ENCODE results near the gene RBP7.

Gene RBP7

DNA sequence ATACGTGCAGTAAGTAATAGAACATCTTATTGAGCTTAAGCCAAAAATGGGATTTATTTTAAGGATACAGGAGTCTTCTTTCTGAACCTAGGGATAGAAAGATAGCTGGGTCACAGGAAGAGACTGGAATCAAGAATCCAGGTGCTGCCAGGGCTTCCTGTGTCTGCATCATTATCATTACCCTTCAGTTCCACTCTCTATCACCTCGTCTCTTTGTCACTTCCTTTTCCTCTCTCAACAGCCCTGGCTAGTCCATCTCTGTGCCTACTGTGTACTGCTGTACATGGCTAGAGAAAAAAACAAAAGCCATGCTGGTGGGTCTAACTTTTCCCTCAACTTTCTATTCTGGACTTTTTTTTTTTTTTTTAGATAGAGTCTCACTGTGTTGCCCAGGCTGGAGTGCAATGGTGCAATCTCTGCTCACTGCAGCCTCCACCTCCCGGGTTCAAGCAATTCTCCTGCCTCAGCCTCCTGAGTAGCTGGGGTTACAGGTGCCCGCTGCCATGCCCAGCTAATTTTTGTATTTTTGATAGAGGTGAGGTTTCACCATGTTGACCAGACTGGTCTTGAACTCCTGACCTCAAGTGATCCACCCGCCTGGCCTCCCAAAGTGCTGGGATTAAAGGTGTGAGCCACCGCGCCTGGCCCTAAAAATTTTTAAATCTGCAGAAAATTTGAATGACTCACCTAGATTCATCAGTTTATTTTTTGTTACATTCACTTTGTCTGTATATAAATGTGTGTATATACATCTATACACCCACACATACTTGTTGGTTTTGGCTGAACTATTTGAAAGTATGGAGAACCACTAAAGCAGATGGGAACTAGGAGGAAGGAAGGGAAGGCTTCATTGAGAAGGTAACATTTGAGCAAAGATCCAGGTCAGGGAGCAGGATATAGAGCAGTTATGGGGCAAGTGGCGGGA is 67.7 kb downstream of the RBP7 start:
- Histone ChIP-seq H3K9me3 (no peaks in the 10 kb centered on the region), H3K4me1 (peaks cover 22% of the 10 kb centered on the region), H3K4me3 (no peak overlapping the region), H3K36me3 (replicated peaks) (no peaks in the 10 kb centered on the region), H3K27me3 (ENCODE audit: low read depth) (no peaks in the 10 kb centered on the region)
- no peak for DNase-seq (ENCODE audit: low spot score in 2 of 2)
- in situ Hi-C loops (cut with MboI; ENCODE audit: low sequenced_read_pairs) = no loop called here

DNA sequence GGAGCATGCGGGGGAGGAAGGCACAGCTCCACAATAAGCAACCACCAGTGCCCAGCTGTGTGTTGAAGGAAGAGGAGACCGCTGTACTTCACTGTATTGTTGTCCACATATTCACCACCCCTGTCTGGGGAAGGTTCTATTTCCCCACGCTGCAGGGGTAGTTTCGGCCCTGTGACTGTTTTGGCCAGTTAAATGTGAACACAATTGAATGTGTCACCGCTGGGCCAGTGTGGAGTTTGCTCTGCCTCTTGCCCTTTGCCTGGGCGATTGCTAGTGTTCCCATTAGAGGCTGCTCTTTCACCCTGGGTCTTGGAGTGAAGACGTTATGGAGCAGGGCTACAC is 68.3 kb downstream of the RBP7 start:
- DNase-seq (ENCODE audit: low spot score in 2 of 2) = peak in 1 of 2 experiments; percentile 43
- H3K36me3 ChIP-seq (replicated peaks) = no peaks in the 10 kb centered on the region
- peaks cover 22% of the 10 kb centered on the region for H3K4me1 ChIP-seq
- in situ Hi-C loops (cut with MboI; ENCODE audit: low sequenced_read_pairs) = no loop called here
- no peaks in the 10 kb centered on the region for H3K27me3 ChIP-seq (ENCODE audit: low read depth)
- no peaks in the 10 kb centered on the region for H3K9me3 ChIP-seq
- no peak overlapping the region for H3K4me3 ChIP-seq
